AG08395 (cell line): ENCODE measurements around the gene ARG2.

Source experiments
- DNase-seq: peaks from one replicate; pipeline ENCODE4 v3.0.0; 2012; ENCODE audit warnings: mixed read lengths, low spot score

The ARG2 gene

DNA sequence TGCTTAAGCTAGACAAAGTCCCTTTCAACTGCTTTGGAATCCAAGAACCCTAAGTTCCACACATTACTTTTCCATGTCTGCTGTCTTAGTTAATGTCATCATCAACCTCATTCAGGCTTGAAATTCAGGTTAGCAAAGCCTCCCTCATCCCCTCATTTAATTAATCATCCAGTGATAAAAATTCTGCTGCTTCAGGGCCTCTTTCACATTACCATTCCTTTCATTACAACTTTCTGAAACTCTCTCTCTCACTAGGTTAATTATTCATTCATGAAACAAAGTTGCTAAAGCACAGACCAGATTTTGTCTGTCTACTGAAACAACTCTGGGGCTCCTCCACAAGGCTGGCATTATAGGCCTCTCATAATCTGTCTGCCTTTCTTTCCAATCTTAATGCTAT is 64.1 kb downstream of the ARG2 start:
- no peak for DNase-seq

DNA sequence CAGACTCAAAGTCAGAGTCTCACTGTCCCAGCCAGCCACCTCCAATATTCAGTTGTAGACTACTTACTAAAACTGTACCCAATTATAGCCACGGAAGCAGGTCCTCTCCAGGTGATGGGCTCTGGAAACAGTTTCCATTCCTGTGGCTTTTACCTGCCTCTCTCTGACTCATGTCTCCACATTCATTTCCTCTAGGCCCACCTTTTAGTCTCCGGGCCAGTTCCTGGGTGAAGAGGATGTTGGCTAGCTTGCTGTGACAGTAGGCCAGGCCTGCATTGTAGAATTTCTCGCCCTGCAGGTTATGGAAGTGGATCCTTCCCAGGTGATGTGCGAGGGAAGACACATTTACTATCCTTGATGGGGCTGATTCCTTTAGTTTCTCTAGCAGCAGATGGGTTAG is 70.3 kb downstream of the ARG2 start:
- DNase-seq = no peak

DNA sequence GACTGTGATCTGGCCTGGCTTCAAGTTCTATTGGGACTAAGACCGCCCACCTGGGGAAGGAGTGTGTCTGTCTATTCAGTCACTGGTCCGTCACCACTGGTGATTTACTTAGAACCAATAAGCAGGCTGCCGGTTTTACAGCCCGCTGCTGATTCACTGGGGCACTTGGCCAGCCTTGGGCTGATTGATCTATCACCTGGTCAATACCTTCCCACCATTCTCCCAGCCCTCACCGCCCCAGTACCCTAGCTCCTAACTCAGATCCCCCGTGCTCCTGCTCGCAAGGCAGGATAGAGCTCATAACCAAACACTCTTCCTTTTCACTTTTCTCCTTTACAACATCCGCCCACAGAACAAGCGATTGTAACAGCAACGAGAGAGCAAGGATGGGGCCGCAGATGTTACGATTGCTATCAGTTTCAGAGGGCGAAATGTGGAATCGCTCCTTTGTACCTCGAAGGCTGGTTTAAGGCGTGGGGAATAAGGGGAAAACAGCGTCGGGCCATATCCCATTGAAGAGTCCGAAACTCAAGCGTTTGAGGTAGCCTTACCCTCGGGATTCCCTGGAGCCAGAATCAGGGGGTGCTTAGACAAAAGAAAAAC is 75.2 kb downstream of the ARG2 start:
- DNase-seq = peak; percentile 91

DNA sequence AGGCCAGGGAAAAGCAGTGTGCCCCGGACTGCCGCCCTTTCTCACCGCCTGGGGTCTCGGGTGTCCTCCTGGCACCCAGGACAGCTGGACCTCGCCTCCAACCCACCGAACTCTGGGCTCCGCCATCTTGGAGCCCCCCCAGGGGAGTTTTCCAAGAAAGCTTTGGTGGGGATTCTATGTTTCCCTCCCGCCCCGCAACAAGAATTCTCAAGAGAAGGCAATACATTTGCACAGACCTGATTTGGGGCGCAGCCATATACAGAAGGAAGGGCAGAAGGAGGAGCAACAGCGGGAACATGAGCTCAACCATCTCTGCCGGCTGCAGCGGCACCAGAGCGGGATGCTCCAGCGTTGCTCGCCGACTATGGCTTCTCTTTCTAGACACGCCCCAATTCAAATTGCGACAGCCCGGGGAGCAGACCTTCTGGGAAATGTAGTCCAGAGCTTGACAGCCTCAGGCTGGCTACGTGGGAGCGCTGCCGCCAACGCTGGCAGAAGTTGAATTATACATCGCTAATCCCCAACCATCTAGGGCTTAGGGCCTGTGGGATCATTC is 75.8 kb downstream of the ARG2 start, which contains the start of gene RDH11:
Gene RDH11, minus strand, starts transcription at position 371 of the 556 bp plus-strand sequence. Its CDS starts 61 bp downstream, at position 310.
- DNase-seq = peak; percentile 92

DNA sequence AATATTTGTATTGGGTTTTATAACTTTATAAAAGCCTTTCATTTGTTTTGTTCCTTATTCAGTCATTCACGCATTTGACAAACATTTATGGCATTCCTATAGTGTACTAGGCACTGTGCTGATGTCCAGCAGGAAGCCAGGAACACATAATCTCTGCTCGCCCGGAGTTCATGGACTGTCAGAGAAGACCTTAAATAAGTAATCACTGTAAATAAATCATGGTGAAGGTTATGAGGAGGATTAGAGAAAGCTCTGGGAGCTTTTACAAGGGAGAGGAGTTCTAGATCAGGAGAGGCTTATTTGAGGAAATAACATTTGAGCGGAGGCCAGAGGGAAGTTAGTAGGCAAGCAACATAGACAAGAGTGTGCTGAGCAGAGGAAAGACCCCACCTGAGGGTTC is 77.3 kb downstream of the ARG2 start:
- no peak for DNase-seq

DNA sequence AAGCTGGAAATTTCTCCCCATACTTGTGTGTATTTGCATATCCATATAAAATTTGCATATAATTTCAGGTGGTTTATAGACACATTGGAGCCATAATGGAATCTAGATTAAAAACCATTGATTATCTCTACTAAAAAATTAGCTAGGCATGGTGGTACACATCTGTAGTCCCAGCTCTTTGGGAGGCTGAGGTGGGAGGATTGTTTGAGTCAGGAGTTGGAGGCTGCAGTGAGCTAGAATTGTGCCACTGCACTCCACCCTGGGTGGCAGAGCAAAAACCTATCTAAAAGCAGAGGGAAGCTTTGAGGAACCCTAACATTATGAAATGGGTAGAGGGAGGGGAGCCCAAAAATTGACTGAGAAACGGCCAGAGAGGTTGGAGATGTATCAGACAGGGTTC is 78.5 kb downstream of the ARG2 start:
- no peak for DNase-seq
